NCI-H345 (cell line): Measurements from ENCODE around the gene HIBCH.
"Not testable (repeated sequence)": the region's sequence is repeated elsewhere in the genome, so short reads cannot be mapped to it uniquely, and the experiment has no call there.

Experiments
- DNase-seq: peaks from one replicate; lab custom pipeline; 2025; lab: John Stamatoyannopoulos, UW

The HIBCH gene

DNA sequence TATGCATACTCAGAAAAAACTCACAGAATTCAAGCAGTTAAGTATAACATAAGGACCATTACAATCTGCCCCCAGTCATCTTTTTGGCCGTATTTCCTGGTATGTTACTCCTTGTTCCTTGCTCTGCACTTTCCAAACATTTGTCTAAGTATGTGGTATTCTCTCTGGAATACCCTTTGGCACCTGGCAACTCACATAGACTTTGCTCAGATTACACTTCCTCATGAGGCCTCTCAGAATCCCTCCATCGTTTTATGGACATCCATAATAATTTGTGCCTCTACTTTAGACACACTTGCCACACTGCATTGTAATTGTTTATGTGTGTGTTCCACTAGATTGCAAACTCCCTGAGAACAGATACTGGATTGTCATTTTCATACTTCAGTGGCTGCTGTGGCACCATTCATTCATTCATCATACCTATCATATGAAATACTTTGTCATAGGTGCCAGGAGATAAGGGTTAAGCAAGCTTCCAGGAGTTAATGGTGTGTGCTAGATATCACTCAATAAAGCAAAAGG, 84.0 kb downstream of the HIBCH start:
- no peak for DNase-seq

DNA sequence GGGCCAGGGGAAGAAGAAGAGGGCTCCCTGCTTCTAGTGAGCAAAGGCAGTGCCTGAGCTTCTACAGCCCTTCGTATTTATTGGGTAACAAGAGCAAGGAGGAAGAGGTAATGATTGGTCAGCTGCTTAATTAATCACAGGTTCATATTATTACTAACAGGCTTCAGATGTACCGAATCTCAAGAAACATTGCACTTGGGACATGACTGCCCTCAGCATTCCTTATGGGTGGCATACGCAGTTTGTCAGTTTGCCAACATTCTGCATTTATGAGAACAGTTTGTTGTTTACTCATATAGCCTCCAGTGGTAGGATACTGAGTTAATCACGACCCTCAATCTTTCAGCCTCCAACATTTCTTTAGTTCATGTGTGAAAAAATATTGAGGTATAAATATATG, 84.5 kb downstream of the HIBCH start:
- DNase-seq: no peak

DNA sequence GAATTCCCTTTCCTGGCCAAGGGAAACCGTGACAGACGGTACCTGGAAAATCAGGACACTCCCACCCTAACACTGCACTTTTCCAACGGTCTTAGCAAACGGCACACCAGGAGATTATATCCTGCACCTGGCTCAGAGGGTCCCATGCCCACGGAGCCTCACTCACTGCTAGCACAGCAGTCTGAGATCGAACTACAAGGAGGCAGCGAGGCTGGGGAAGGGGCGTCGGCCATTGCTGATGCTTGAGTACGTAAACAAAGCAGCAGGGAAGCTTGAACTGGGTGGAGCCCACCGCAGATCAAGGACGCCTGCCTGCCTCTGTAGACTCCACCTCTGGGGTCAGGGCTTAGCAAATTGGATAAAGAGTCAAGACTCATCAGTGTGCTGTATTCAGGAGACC, 95.6 kb downstream of the HIBCH start:
- DNase-seq: not testable (repeated sequence)

DNA sequence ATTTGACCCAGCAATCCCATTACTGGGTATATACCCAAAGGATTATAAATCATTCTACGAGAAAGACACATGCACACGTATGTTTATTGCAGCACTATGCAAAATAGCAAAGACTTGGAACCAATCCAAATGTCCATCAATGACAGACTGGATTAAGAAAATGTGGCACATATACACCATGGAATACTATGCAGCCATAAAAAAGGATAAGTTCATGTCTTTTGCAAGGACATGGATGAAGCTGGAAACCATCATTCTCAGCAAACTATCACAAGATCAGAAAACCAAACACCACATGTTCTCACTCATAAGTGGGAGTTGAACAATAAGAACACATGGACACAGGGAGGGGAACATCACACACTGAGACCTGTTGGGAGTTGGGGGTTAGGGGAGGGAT, 96.9 kb downstream of the HIBCH start:
- DNase-seq: not testable (repeated sequence)

DNA sequence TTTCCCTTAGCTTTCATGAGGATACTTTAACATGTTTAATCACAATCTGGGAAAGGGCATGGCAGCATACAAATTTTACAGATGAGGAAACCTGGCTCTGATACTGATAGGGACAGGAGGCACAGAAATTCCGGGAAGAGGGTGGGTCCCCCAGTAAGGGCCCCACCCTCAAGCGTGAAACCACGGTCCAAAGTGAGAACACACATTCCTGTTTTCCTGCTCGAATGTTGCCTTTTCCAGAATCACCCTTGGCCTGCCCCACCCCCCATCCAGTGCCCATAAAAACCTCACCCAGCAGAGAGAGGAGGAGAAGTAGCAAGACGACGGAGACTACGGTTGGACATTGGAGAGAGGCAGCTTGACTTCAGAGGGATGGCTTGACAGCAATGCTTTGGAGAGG, 98.2 kb downstream of the HIBCH start:
- no peak for DNase-seq

DNA sequence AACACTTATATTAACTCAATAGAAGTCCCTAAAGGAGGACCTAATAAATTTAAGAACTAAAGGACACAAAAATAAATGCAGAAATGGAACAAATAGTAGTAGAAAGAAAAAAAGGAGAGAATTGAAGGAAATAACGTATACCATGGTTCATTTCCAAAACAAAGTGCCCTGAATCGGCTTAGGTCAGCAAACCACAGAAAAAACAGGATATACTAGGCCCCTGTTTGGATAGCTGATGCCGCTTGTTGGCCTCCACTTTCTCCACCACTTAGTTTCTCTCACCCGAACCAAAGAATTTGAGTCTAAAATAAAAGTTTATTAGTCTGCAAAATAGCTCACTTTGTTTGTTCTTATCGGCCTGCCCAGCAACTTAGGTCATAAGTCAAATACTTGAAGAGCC, 100.4 kb downstream of the HIBCH start:
- no peak for DNase-seq

DNA sequence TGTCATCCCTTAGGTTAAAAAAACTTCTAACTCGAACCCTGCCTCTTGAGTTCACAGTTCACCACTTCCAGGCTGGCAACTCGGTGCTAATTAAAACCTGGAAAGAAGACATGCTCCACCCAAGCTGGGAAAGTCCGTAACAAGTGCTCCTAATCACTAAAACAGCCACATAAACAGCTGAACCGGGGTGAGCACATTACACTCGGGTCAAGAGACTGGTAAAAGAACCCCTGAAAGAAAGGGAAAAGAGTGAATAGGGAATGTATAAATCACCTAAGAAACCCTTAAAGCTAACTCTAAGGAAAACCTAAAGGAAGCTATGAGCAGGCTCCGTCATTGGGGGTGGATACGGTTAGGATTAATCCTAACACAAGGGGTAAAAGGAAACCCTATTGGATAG, 102.0 kb downstream of the HIBCH start:
- no peak for DNase-seq

DNA sequence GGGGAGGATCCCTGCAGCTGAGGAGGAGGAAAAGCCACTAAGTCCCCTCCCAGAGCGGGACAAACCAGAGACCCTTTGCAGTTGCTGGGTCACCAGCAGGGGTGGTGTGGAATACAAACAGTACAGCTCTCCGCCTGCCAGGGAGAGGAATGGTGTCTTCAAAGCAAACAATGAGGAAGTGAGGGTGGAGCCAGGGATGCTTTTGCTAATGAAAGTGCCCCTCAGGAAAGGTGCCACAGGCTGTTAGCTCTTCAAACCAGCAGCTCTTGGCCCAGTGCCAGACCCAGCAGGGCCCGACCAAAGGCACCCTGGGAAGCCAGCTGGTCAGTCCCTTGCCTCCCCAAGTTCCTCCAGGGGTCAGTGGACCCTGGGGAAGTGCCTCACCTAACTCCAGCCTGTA, 102.8 kb downstream of the HIBCH start:
- DNase-seq: peak; percentile 92

DNA sequence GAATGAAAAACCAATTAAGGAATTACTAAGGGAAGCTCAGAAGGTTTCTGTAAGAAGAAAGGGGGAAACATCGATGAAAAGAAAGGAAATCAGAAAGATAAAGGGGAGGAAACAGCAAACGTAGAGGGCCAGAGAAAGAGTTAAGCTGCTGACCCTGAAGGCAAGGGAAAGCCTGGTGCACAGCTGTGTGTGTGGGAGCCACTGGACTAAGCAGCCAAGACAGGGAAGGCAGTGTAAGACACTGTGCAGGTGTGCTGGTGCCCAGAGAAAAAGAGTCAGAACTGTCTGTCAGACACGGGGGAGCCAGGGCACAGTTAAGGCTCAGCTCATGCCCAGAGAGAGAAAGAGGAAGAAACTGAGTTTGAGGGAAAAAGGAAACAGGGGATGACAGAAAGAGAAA, 104.0 kb downstream of the HIBCH start:
- DNase-seq: no peak

DNA sequence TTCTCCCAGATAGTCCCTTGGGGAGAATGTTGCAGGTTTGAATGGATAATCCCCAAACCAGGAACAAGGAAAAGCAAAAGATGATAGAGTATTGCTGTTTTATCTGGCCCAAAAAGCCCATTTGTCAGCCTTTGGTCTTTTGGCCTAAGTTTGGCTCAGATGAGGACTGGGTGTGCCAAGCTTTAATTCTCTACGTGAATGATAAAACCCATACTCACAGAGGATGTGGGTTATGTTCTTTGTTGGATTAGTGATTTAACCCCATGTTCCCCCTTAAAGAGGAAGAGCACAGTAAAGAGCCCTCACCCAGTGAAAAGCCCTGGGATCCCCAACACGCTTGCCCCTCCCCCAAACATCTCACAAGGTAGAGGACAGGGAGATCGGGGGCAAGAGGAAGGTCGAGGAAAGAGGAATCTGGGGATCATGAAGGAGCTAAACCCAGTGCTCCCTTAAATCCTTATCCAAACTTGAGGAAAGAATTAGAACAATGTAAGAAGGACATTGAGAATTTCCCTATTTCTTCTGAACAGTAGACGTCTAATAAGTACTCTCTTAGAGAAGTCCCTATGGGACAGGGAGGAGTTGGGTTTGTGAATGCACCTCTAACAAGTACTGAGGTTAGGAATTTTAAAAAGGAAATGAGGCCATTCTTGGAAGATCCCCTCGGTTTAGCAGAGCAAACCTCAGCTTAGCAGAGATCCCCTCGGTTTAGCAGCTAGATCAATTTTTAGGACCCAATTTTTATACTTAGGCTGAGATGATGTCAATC, 105.0 kb downstream of the HIBCH start:
- no peak for DNase-seq

DNA sequence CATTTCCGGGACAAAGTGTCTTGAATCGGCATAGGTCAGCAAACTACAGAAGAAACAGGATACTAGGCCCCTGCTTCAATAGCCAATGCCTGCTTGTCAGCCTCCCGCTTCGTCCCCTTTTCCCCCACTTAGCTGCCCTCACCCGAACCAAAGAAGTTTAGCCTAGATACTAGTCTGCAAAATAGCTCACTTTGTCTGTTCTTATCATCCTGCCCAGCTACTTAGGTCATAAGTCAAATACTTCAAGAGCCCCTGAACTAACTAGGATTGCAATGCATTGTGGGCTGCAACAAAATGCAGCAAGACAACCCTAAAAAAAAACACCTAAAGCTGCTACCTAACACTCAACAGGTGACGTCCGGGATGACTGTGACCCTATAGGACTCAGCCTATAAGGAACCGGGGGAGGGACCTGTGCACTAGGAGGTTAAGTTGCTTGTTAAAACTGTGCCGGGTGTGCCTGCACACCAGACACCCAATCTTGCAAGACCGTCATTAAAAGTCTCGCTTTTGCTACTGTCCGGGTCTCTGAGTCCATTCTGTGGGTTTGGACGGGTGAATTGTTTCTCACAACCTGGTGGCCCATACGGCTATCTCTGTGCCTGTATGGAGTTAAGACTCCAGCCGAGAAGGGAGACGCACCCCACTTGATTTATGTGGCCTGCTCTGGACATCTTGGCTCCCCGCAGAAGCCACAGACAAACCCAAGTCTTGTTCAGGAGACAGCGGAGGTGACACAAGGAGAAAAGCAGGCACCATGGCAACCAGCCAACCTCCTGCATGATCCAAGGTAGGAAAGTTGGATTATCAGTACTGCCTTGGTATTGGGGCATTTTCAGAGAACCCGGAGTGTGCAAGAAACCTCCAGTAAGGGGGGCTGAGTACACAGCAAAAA, 105.9 kb downstream of the HIBCH start:
- no peak for DNase-seq

DNA sequence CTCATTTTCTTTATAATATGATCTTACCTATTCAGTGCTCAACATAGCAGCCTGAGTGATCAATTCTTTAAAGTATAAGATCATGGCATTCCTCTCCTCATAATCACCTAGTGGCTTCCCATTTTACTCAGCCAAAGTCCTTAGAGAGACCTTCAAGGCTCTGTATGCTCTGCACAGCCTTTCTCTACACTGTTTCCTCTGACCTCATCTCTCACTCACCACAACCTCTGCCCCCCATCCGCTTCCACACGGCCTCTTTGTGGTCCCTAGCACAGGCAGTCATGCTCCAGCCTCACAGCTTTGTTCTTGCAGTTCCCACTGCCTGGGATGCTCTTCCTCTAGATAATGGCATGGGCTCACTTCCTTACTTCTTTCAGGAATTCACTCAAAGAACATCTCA, 109.2 kb downstream of the HIBCH start:
- DNase-seq: no peak

DNA sequence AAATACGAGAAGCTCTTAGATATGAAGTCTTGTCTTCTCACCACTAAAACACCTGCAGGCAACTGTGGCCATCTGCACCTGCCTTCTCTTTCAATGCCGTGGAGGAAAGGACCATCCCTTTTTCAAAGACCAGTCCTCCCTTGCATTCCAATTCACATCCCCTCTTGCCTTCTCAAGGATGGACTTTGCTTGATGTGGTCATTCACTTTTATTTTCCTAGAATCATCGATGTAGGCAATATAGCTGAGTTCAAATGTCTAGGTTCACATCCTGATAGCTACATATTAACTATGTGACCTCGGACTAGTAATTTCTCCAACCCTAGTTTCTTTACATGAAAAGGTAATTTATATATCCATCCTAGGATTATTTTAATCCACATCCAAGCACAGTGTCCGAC, 110.1 kb downstream of the HIBCH start:
- no peak for DNase-seq

DNA sequence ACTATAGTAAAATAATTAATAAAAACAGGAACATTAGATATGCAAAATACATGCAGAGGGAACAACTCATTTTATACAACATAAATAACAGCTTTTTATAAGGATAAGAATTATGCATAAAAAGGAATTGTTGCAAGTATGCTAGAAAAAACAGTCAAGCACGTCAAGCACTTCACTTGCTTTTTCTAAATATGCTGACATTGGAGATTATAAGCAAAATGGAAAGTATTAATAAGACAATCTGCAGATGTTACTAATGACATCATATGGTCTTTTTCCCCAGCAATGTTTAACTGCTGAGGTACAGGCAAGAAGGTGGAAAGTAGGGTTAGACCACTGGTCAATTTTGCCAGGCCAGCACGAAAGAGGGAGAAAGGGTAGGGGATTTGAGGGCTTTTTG, 111.7 kb downstream of the HIBCH start:
- no peak for DNase-seq

DNA sequence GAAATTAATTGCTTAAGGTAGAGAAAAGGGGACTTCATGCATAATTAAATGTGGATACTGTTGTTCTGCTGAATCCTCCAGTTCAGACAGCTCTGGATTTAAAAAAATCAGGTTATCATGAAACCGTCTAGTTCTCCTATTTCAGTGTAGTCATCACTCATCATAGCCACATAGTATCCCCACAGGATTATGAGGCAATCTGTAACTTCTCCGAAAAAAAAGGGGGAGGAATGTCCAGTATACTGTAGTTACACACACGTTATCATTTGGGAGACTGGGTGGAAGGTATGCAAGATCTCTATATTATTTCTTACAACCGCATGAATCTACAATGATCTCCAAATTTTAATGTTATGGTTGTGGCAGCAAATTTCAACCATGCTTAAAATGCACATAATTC, 114.0 kb downstream of the HIBCH start:
- no peak for DNase-seq

DNA sequence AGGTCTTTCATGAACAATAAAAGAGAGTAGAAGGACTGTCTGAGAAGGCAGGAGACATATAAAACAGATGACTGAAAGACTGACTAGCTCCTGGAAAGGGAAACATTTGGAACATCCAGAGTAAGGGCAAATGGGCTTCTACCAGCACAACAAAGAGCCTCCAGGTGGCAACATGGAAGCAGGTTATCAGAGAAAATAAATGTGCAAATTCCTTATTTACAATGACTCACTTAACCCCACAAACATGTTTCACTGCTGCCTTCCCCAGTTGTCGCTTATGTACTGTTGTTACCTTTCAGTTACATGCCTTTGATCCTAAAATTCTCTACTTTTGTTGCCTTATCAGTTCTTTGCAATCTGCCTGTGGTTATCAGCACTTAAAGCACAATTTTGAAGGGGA, 117.0 kb downstream of the HIBCH start:
- DNase-seq: no peak

DNA sequence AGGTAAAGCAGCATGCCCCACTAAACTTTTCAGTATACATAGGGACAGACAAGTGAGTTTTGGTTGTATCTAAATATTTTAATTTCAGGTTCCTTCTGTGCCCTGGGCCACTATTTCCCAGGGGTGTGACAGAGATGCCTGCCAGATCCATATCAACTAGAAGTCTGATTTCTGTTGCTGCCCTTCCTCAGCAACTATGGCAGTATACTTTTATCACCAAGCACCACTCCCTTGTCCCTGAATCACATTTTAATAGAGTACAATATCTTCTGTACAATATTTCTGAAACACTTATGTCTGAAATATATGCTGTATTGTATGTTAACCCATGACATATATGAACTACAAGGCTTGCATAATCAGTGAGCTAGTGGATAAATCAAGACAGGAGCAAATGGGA, 117.6 kb downstream of the HIBCH start:
- DNase-seq: no peak

DNA sequence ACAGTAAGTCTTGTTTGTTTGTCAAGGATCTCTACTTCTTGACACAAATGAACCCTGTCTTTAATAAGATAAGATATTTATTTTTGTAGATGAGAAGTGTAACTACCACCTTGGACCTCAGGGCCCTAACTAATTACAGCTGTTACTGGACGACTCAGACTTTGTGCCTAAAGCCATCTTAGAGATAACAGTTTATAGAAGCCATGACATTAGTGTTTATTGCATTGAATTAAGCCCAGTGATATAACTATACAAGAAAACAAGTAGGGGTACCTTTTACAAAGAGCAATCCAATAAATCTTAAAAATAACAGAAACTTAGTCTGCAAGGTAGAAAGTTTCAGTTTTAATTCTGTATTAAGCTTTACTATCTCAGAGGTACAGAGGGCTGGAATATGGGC, 119.0 kb downstream of the HIBCH start:
- DNase-seq: no peak

DNA sequence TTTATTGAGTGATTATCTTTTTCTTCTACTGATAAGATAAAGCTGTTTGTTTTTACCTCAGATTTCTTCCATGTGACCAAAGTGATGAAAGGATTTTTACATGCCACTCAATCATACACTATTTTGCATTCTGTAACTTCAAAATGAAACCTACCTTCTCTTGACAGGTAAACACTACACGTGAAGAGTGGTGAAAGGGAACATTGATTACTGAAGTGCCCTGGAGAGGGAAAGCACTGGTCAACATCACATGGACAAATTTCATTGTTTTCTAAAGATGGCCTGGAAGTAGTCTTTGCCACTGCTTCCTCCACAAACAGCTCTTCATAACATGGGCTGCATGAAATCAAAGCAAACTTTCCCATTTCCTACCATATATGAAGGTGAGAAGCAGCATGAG, 120.1 kb downstream of the HIBCH start:
- DNase-seq: no peak

DNA sequence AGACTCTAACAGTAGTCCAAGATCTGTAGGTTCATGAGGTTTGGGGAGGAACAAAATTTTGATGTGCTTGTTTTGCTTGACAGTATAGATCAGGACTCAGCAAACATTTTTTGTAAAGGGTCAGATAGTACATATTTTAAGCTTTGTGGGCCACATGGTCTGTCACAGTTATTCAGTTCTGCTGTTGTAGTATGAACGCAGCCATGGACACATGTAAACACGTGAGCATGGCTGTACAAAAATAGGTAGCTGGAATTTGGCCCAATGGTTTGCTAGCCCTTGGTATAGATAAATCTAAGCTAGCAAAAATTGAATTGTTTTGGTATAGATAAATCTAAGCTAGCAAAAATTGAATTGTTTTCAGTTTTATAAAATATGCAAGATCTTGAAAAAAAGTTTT, 120.5 kb downstream of the HIBCH start:
- no peak for DNase-seq

DNA sequence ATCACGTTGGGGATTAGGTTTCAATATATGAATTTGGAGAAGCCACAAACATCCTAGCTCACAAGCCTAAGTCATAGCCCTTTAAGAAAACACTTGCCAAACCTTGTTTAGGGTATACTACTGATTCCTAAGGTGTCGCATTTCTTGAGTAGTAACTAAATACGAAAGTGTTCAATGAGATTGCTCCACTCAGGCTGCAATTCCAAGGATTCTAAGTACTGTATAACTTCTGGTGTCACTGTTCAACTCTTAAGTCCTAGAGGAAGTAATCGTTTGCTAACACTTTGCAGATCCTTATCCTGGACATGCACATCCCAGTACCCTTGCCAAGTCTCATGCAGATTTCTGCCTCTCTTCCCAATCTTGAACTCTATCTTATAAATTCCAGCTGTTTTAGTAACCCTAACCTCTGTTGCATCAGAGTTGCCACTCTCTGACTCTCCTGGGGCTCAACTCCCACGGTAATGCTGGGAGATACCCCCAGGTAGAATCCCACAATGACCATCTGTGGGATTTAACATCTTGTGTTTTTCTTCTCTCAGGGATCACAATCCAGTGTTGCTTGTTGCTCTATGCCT, 122.4 kb downstream of the HIBCH start:
- no peak for DNase-seq

DNA sequence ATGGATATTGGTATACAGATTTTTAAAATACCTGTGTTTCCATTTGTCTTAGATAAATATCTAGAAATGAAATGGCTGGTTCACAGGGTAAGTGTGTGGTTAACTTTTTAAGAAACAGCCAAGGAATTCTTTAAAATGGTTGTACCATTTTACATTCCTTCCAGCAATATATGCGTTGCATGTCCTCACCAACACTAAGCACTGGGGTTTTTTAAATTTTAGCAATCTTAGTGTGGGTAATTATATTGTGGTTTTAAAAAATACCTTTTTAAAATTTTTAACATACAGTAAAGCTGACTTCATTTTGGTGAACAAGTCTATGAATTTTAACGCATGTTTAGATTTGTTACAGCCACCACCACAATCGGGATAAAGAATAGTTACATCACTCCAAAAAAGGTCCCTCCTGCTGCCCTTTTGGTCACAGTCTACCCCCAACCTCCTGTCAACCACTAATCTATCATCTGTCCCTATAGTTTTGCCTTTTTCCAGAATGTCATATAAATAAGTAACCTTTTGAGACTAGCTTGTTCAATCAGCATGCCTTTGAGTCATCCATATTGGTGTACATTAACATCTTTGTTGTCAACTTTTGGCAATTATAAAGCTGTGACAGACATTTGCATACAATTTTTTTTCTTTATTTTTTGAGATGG, 129.0 kb downstream of the HIBCH start:
- no peak for DNase-seq
